ENCODE results near the gene TXNDC5. TPM values are rescaled to one million over a fixed set of nuclear protein-coding genes. Genes with fewer than 3 reads are reported as not detected.

TXNDC5 gene
- total and polyA plus RNA-seq, 2 donors (not counting 3 experiments of a cell fraction or from before 2014, with no cell fraction given) = 1,665 to 2,629 TPM

GRCh38 chr6:7924867-7925266 lies 14.3 kb upstream of the TXNDC5 start:
- H3K9ac ChIP-seq (replicated peaks; ENCODE audit: extremely low read depth, insufficient read depth, low read length) = no peak overlapping the region
- H3K4me3 ChIP-seq (replicated peaks in 1 of 3; ENCODE audit: insufficient read depth in 1 of 3, low read depth in 1 of 3, low read length in 3 of 3) = no peak overlapping the region
- H3K4me1 ChIP-seq (ENCODE audit: control insufficient read depth, extremely low read depth, insufficient read depth, low read length) = no peaks in the 10 kb centered on the region
- H3K9me1 ChIP-seq (replicated peaks; ENCODE audit: control insufficient read depth, extremely low read depth, insufficient read depth, low read length) = no peaks in the 10 kb centered on the region
- H3K36me3 ChIP-seq (ENCODE audit: control insufficient read depth in 2 of 2, extremely low read depth in 1 of 2, insufficient read depth in 2 of 2, low read length in 2 of 2) = no peaks in the 10 kb centered on the region
- DNase-seq (ENCODE audit: low read depth, low spot score) (no peak), FAIRE-seq (no peak)
- no peak for TF ChIP-seq GATA2 (IDR thresholded peaks at IDR 0.05; ENCODE audit: insufficient read depth, insufficient read length, low read depth, low read length)
- no peak for TF ChIP-seq POLR2AphosphoS5 (IDR thresholded peaks at IDR 0.05; ENCODE audit: insufficient read depth, low read depth, low read length)
- TF ChIP-seq EZH2 (IDR thresholded peaks at IDR 0.05; ENCODE audit: borderline replicate concordance, low read depth, low read length, severe bottlenecking) = no peak
- no peak for TF ChIP-seq POLR2A (IDR thresholded peaks at IDR 0.05; ENCODE audit: low read depth, low read length)
- no peak for TF ChIP-seq FOS (IDR thresholded peaks at IDR 0.05; ENCODE audit: borderline replicate concordance, insufficient read depth, low read length)
- TF ChIP-seq MAX (IDR thresholded peaks at IDR 0.05; ENCODE audit: insufficient read depth, insufficient read length) = no peak
- TF ChIP-seq CTCF (IDR thresholded peaks at IDR 0.05; ENCODE audit: extremely low read depth in 1 of 2, insufficient read depth in 1 of 2, low read depth in 1 of 2, low read length in 2 of 2) = no peak
- no peak for TF ChIP-seq MYC (IDR thresholded peaks at IDR 0.05; ENCODE audit: low read depth, low read length)
- no peak for TF ChIP-seq JUN (IDR thresholded peaks at IDR 0.05; ENCODE audit: borderline replicate concordance, insufficient read depth, insufficient read length, low read depth)
- intact Hi-C loops (cut with micrococcal nuclease) (no loop called here), dilution Hi-C loops (cut with MboI; ENCODE audit: extremely low pct_ligation_motif_present, low sequenced_read_pairs) (no loop called here)
- no peak overlapping the region for H2AFZ ChIP-seq (ENCODE audit: low read depth, low read length)
- no peaks in the 10 kb centered on the region for H3K9me3 ChIP-seq (replicated peaks; ENCODE audit: control insufficient read depth, insufficient read depth, low read length)
- H3K79me2 ChIP-seq (ENCODE audit: control insufficient read depth, insufficient read depth, low read length) = no peaks in the 10 kb centered on the region
- no peaks in the 10 kb centered on the region for H3K27me3 ChIP-seq (ENCODE audit: control insufficient read depth in 2 of 2, insufficient read depth in 2 of 2, low read length in 2 of 2)
- CTCF ChIA-PET = interaction anchor here (1.6 kb wide), 1 partner anchor 15 kb away, joined by 3 read pairs; no protein-coding TSS in a partner anchor
- POLR2A ChIA-PET = no interaction called here
- H3K4me2 ChIP-seq (ENCODE audit: insufficient read depth, low read length) = no peak overlapping the region
- no peak overlapping the region for H3K27ac ChIP-seq (ENCODE audit: insufficient read depth, low read depth, low read length)
- no peaks in the 10 kb centered on the region for H4K20me1 ChIP-seq (replicated peaks; ENCODE audit: control insufficient read depth, extremely low read depth, insufficient read depth, low read length)
- BruUV-seq (replicated peaks) = no TSS peak

Data from endothelial cell of umbilical vein (primary cell).